ENCODE measurements around the gene NEDD1. TPM values are rescaled to one million over a fixed set of nuclear protein-coding genes. Genes with fewer than 3 reads are reported as not detected.

Gene NEDD1
- total RNA-seq, 1 experiment from 2014 or later: 42.7 TPM

GRCh38 chr12:96988919-96989318 lies 81.9 kb downstream of the NEDD1 start:
- ChIA-PET POLR2A (ENCODE audit: low non-redundant PET) (no interaction called here), CTCF (no interaction called here)
- no peak overlapping the region for H3K27ac ChIP-seq (ENCODE audit: low read depth, low read length, poor library complexity, severe bottlenecking)
- no peaks in the 10 kb centered on the region for H3K9me3 ChIP-seq (ENCODE audit: low read depth, low read length, poor library complexity, severe bottlenecking)
- no peaks in the 10 kb centered on the region for H3K36me3 ChIP-seq (ENCODE audit: insufficient read depth, low read length, poor library complexity, severe bottlenecking)
- BruUV-seq (replicated peaks): no TSS peak
- intact Hi-C loops (cut with micrococcal nuclease; ENCODE audit: unreplicated experiment): loop anchor here (5.0 kb wide), 2 partner anchors 413 to 1383 kb away; no protein-coding TSS in a partner anchor
- H3K27me3 ChIP-seq (replicated peaks; ENCODE audit: insufficient read depth, low read depth, low read length, poor library complexity): peaks cover 75% of the 10 kb centered on the region
- no peak for DNase-seq (ENCODE audit: low spot score)
- H3K4me3 ChIP-seq (ENCODE audit: low read depth, low read length, poor library complexity, severe bottlenecking): no peak overlapping the region
- no peak for TF ChIP-seq EZH2 (IDR thresholded peaks at IDR 0.05; ENCODE audit: borderline replicate concordance, low read depth, low read length, poor library complexity, severe bottlenecking)
- no peak for TF ChIP-seq CTCF (conservative IDR thresholded peaks at IDR 0.05; ENCODE audit: low read depth, low read length)
- H3K4me1 ChIP-seq (ENCODE audit: insufficient read depth, low read length, poor library complexity, severe bottlenecking): no peaks in the 10 kb centered on the region

GRCh38 chr12:96989916-96990315 lies 82.9 kb downstream of the NEDD1 start:
- Histone ChIP-seq H3K36me3 (ENCODE audit: insufficient read depth, low read length, poor library complexity, severe bottlenecking) (no peaks in the 10 kb centered on the region), H3K9me3 (ENCODE audit: low read depth, low read length, poor library complexity, severe bottlenecking) (no peaks in the 10 kb centered on the region), H3K4me3 (ENCODE audit: low read depth, low read length, poor library complexity, severe bottlenecking) (no peak overlapping the region), H3K4me1 (ENCODE audit: insufficient read depth, low read length, poor library complexity, severe bottlenecking) (no peaks in the 10 kb centered on the region), H3K27ac (ENCODE audit: low read depth, low read length, poor library complexity, severe bottlenecking) (no peak overlapping the region), H3K27me3 (replicated peaks; ENCODE audit: insufficient read depth, low read depth, low read length, poor library complexity) (peaks cover 85% of the 10 kb centered on the region)
- POLR2A ChIA-PET (ENCODE audit: low non-redundant PET): no interaction called here
- TF ChIP-seq CTCF (conservative IDR thresholded peaks at IDR 0.05; ENCODE audit: low read depth, low read length) (peak; percentile 50), EZH2 (IDR thresholded peaks at IDR 0.05; ENCODE audit: borderline replicate concordance, low read depth, low read length, poor library complexity, severe bottlenecking) (no peak)
- CTCF ChIA-PET: no interaction called here
- no TSS peak for BruUV-seq (replicated peaks)
- DNase-seq (ENCODE audit: low spot score): peak; percentile 40
- intact Hi-C loops (cut with micrococcal nuclease; ENCODE audit: unreplicated experiment): loop anchor here (5.0 to 10.0 kb wide), 3 partner anchors 412 to 1382 kb away; no protein-coding TSS in a partner anchor

- no peak overlapping the region for H3K4me3 ChIP-seq (ENCODE audit: low read depth, low read length, poor library complexity, severe bottlenecking)
- POLR2A ChIA-PET (ENCODE audit: low non-redundant PET): no interaction called here
- no peaks in the 10 kb centered on the region for H3K4me1 ChIP-seq (ENCODE audit: insufficient read depth, low read length, poor library complexity, severe bottlenecking)
- no TSS peak for BruUV-seq (replicated peaks)
- no peaks in the 10 kb centered on the region for H3K9me3 ChIP-seq (ENCODE audit: low read depth, low read length, poor library complexity, severe bottlenecking)
- CTCF ChIA-PET: no interaction called here
- H3K27ac ChIP-seq (ENCODE audit: low read depth, low read length, poor library complexity, severe bottlenecking): no peak overlapping the region
- no peak for DNase-seq (ENCODE audit: low spot score)
- intact Hi-C loops (cut with micrococcal nuclease; ENCODE audit: unreplicated experiment): loop anchor here (10.0 kb wide), 1 partner anchor 1160 kb away; no protein-coding TSS in a partner anchor
- peaks cover 98% of the 10 kb centered on the region for H3K27me3 ChIP-seq (replicated peaks; ENCODE audit: insufficient read depth, low read depth, low read length, poor library complexity)
- TF ChIP-seq CTCF (conservative IDR thresholded peaks at IDR 0.05; ENCODE audit: low read depth, low read length) (no peak), EZH2 (IDR thresholded peaks at IDR 0.05; ENCODE audit: borderline replicate concordance, low read depth, low read length, poor library complexity, severe bottlenecking) (no peak)
- H3K36me3 ChIP-seq (ENCODE audit: insufficient read depth, low read length, poor library complexity, severe bottlenecking): no peaks in the 10 kb centered on the region
These were observed 87.8 kb downstream of the NEDD1 start for GRCh38 chr12:96994900-96995299.

Data from A673 (cell line).